GM12865 (cell line): Measurements from ENCODE around the gene CD68.

Experiments used
- DNase-seq: peaks from one replicate; pipeline ENCODE4 v3.0.0; 2010; ENCODE audit warnings: low read depth
- H3K4me3 ChIP-seq: 2 replicates; pipeline ENCODE4 v1.5.1; 2011; ENCODE audit warnings: mild to moderate bottlenecking, low read depth, low read length, control low read depth
- TF ChIP-seq, protein P1 (sequence below): IDR thresholded peaks from 2 replicates; pipeline ENCODE4 v1.5.1; 2011; ENCODE audit warnings: low read length, control low read depth, low read depth, inconsistent platforms; ENCODE audit not compliant: insufficient read depth; ENCODE audit errors: missing control alignments

The CD68 gene

GRCh38 chr17:7606280-7606679 lies 26.8 kb downstream of the CD68 start:
- DNase-seq: no peak
- no peak overlapping the region for H3K4me3 ChIP-seq
- TF ChIP-seq, protein P1, sequence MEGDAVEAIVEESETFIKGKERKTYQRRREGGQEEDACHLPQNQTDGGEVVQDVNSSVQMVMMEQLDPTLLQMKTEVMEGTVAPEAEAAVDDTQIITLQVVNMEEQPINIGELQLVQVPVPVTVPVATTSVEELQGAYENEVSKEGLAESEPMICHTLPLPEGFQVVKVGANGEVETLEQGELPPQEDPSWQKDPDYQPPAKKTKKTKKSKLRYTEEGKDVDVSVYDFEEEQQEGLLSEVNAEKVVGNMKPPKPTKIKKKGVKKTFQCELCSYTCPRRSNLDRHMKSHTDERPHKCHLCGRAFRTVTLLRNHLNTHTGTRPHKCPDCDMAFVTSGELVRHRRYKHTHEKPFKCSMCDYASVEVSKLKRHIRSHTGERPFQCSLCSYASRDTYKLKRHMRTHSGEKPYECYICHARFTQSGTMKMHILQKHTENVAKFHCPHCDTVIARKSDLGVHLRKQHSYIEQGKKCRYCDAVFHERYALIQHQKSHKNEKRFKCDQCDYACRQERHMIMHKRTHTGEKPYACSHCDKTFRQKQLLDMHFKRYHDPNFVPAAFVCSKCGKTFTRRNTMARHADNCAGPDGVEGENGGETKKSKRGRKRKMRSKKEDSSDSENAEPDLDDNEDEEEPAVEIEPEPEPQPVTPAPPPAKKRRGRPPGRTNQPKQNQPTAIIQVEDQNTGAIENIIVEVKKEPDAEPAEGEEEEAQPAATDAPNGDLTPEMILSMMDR: no peak

DNA sequence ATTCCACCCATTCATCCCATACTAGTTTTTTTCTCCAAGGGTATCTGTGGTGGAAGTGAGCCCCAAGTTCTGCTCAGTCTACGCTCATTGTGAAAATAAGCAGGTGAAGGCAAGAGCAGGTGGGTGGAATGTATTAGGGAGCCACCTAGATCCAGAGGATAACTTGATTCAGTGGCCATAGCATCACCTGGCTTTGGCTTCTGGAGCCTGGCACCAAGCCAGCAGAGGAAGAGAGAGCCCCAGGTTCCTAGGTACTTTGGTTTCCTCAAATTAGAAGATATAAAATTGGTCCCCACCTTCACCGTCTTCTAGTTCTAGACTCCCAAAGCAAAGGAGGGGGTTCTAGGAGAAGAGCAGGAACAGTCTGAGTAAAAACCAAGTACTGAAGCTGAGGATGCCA lies 31.2 kb downstream of the CD68 start:
- H3K4me3 ChIP-seq: no peak overlapping the region
- TF ChIP-seq, protein P1: no peak
- no peak for DNase-seq

DNA sequence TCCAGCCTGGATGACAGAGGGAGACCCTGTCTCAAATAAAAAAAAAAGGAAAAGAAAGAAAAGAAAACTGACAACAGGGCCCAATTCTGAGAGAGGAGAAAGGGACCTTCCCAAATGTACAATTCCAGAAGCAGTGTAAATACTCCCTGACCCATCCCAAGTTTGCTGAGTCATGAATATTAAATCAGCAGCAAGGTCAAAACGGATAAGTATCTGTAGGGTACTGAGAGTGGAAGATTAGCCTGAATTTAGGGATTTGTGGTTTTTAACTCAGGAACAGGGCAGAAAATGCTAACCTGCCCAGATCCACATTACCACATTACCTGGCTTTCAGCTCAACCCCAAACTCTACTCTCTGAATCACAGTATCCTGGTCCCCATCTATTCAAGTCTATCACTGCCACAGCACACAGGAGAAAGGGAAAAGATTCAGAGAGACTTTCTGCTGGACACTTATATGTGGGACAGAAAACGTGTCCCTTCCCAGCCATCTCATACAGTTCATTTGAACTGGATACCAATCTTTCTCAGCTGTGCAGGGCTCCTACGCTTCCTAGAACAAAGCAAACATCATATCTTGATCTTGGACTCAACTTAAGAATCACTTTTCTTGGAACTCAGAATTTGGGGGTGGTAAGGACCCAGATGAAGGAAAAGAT lies 32.3 kb downstream of the CD68 start:
- no peak for DNase-seq
- H3K4me3 ChIP-seq: no peak overlapping the region
- TF ChIP-seq, protein P1: no peak

GRCh38 chr17:7612294-7612640 lies 32.8 kb downstream of the CD68 start:
- no peak for DNase-seq
- H3K4me3 ChIP-seq: no peak overlapping the region
- TF ChIP-seq, protein P1: no peak

DNA sequence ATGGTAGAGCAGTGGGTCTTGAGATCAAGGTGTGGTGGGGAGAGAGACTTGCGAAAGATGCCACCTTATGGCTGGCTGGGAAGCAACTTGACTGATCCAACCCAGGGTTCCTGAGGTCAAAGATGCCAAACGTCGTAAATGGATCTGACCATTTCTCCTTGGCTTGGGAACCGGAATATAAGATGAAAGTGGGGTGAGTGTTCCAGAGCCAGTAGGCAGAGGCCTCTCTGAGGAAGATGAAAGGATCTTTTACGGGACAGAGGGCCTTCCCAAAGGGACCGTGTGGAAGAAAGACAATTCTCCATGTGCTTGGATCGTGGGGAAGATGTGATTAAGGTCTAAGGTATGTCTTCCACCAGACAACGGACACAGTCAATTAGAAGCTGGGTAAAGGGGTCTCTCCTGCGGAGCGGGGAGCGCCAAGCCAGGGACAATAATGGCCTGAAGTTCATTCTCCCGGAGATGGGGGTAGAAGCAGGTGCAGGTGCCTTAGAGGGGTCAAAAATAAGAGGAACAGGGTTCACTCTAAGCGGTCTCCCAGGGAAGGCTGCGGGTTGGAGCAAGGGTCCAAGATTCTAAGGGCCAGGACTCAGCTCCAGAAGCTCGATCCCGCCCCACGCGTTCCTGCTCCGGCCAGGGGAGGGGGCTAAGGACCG lies 34.5 kb downstream of the CD68 start:
- DNase-seq: no peak
- TF ChIP-seq, protein P1: no peak

GRCh38 chr17:7614425-7615264 lies 35.2 kb downstream of the CD68 start, which contains the start of gene FXR2:
Gene FXR2 (minus strand): TSS chr17:7614897. CDS start chr17:7614532, 365 bp downstream.
- H3K4me3 ChIP-seq: peak within 1 kb of the TSS; percentile 76
- peak; percentile 100 for DNase-seq
- TF ChIP-seq, protein P1: peak; percentile 71

More for the DNA sequence above, 34.5 kb downstream of the CD68 start:
- peak overlapping the region; percentile 76 for H3K4me3 ChIP-seq
